GM19455 (cell line): ENCODE results near the gene SEPTIN10.
"Not testable (repeated sequence)": the region's sequence is repeated elsewhere in the genome, so short reads cannot be mapped to it uniquely, and the experiment has no call there.

Source experiments
- ATAC-seq: cut with Tn5 transposase; IDR thresholded peaks from one replicate; pipeline ENCODE4 v1.9.1; 2021; ENCODE audit not compliant: unreplicated experiment

The SEPTIN10 gene

DNA sequence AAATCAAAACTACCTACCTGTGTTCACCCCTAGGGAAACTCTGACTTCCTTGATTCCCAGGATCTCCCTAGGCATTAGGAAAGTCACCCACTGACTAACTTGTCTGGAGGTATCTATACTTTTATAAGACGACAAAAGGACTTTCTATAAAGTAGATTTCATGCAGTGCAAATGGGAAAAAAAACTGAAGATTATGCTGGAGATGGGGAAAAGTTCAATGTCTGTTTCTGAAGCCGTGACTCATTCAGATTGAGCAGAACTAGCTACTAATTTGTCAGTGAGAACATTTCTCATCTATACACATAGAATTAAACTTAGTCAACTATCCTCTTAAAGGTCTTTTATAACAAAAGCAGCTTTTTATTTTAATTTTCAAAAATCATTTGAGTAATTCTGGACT lies 6.0 kb downstream of the SEPTIN10 start:
- no peak for ATAC-seq

DNA sequence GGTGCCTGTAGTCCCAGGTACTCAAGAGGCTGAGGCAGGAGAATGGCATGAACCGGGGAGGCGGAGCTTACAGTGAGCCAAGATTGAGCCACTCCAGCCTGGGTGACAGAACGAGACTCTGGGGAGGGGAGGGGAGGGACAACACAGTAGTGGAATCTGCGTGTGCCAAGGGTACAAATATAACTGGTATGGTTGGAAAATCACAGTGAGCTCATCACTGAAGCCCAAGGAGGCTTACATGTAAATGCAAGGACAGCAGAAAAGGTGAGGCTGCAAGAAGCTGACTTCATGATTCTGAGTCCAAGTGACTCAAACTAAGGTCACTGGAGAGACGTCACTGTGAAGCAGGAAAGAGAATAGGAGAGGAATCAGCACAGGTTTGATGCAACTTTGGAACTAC lies 9.2 kb downstream of the SEPTIN10 start:
- no peak for ATAC-seq

DNA sequence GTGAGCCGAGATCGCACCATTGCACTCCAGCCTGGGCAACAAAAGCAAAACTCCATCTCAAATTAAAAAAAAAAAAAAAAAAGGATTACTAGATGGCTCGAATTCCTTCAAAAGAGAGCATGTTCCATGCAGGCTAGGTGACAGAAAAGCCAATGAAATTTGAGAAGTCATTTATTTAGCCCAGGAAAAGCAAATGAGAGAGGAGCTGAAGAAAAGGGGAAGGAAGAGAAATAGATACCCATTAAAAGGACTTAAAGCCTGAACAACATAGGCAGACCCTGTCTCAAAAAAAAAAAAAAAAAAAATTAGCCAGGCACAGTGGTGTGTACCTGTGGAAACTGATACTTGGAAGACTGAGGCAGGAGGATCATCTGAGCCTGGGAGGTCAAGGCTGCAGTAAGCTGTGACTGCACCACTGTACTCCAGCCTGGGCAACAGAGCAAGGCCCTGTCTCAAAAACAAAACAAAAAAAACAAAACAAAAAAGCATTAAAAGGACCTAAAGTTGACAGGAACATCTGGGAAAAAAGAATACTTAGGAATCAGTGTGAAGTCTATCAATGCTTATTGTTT lies 11.1 kb downstream of the SEPTIN10 start:
- no peak for ATAC-seq

DNA sequence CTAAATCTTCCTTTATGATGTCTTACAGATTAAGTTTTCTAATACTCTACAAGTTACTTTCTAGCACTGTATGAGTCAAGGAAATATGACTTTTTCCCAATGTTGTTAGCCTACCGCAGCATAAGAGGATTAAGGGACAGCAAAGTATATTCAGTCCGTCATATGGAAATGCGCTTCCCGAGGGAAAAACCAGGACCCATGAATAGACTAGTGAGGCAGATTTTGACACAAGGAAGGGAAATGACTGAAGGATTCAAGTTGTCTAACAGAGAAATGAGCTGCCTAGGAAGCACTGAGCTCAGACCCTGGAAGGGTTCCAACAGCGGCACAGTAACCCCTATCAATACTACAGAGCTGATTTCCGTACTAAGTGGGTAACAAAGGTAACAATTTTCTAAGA lies 12.0 kb downstream of the SEPTIN10 start:
- ATAC-seq, result no peak

DNA sequence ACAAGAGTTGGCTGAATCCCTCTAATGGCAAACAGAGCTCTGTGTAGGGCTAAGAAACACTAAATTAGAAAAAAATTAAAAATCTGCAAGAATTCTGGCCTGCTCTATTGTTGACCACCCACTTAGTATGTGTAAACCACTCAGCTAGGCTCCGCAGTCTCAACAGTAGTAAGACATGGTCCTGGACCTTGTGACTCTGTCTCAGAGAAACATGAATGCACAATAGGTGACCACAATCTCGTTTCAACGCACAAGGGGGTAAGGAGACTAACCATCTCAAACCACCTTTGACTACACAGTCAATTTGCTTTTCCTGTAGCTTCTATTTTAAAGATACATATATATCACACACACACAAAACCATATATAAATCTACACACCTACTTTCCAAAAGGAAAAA lies 16.5 kb downstream of the SEPTIN10 start:
- ATAC-seq, result no peak

DNA sequence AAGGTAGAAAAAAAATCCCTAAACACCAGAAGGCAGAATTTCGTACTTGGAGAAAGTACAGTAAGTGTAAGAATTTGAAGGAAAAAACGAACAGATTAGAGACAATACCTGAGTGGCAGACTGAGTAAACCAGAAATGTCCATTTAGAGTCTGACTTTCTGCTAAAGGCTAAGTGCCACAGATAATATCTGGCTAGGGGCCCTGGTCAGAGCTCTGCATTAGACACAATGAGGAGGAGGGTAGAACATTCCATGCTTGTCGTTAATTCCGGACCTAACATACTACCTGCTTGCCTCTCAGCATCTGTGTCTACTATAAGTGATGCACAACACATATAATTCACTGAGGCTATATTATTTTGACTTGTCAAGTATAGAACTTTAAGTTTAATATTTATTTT lies 18.1 kb downstream of the SEPTIN10 start:
- no peak for ATAC-seq

DNA sequence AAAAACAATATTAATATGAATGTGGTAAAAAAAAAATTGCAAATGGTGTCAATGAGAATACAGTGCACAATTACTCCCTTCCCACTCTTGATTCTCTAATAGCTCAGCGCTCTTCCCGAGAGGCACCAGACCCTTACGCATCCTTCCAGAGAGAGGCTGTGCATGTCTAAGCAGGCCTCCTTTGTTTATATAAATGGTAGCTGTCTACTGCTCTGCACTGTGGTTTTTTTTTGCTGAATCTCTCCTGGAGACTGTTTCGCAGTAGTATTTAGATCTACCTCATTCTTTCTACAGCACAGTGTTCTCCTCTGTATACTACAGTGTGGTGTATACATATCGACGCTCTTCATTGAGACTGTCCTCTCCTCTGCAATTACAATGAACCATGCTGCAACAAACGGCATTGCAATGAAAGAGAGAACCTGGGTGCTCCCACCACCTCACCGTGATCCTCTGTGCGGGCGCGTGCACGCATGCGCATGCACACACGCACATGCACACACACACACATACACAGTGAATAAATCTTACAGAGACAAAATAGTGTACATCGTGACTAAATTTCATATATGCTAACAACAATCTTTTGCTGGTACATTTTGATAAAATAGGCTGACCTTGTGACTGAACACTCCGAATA lies 19.4 kb downstream of the SEPTIN10 start:
- ATAC-seq, result no peak

DNA sequence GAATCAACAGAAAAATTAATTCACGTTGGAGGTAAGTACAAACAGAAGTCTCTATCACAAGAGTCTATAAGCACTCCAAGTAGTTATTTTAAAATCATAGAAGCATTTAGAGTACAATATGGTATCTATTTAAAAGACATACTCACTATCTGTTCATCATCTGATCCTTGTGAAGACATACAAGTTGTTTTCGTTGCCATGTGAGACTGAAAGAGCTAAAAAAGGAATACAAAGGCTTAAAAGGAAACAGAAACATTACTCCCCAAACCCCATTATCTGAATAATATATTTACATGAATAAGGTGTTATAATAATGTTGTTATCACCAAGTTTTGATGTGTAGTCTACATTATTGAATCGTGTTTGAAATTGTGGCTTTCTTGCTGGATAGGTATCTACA lies 20.9 kb downstream of the SEPTIN10 start:
- no peak for ATAC-seq

DNA sequence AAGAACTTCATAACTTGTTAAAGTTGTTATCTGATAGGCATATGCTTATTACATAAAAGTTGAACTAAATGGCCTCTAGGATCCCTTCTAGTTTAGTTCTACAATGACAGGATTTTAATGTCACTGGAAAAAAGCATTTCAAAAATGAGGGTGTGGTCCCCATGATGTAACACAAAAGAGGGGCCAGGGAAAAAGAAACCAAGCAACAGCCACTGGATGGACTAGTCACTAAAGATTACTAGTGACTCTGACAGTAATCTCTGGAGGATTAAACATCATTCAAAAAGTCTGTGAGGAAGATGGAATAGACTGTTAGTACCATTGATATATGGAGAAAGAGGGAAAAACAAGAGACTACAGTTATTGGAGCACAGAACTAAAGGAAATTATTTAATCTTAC lies 22.6 kb downstream of the SEPTIN10 start:
- ATAC-seq, result no peak

DNA sequence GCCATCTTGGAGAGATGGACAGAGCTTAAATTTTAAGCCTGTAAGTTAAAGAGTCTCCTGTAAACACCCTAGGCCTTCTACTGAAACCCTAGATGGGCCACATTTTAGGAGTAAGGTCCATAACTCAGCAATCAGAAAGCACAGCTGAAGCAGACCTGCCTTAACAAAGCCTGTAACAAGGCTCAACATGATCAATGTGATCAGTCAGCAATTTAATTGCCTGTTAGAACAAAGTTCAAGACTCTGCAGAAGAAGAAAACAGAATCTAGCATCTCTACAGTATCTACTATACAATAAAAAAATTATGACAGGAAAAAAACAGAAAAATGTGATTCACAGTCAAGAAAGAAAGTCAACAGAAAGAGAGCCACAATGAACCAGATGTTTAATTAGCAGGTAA lies 27.1 kb downstream of the SEPTIN10 start:
- no peak for ATAC-seq

DNA sequence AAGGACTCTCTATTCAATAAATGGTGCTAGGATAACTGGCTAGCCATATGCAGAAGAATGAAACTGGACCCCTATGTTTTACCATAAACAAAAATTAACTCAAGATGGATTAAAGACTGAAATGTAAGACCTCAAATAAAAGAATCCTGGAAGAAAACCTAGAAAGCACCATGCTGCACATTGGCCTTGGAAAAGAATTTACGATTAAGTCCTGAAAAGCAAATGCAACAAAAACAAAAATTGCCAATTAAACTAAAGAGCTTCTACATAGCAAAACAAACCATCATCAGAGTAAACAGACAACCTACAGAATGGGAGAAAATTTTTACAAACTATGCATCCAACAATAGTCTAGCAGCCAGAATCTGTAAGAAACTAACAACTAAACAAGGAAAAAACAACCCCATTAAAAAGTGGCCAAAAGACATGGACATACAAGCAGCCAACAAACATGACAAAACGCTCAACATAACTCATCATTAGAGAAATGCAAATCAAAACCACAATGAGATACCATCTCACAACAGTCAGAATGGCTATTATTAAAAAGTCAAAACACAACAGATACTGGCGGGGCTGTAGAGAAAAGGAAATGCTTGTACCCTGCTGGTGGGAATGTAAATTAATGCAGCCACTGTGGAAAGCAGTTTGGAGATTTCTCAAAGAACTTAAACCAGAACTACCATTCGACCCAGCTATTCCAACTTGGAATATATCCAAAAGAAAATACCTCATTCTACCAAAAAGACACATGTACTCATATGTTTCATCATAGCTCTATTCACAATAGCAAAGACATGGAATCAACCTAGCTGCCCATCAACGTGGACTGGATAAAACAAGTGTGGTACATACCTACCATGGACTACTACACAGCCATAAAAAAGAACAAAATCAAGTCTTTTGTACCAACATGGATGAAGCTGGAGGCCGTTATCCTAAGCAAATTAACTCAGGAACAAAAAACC lies 30.6 kb downstream of the SEPTIN10 start:
- ATAC-seq, result no peak

DNA sequence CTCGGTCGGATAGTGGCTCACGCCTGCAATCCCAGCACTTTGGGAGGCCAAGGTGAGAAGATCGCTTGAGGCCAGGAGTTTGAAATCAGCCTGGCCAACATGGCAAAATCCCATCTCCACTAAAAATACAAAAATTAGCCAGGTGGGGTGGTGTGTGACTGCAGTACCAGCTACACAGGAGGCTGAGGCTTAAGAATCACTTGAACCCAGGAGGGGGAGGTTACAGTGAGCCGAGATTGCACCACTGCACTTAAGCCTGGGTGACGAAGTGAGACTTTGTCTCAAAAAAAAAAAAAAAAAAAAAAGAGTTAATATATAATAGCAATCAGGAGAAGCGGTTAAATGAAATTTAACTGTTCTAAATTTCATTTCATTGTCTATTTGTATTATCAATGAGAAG lies 36.1 kb downstream of the SEPTIN10 start:
- ATAC-seq, result not testable (repeated sequence)

DNA sequence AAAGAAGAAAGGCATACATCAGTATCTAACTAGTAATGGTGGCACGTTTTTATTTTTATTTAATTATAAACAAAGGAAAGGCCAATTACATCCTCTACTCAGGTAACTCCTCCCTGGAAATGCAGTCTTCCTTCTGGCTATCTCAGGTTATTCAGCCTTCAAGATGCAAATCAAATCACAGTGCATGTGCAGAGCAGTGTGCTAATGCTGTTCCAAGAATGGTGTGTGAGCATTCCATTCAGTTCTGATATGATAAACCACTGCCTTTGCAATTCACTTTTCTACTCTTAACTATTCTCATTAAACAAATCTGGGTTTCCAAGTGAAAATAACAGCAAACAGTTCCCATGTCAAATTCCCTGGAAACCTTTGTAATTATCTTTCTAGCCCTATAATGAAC lies 38.4 kb downstream of the SEPTIN10 start:
- no peak for ATAC-seq

DNA sequence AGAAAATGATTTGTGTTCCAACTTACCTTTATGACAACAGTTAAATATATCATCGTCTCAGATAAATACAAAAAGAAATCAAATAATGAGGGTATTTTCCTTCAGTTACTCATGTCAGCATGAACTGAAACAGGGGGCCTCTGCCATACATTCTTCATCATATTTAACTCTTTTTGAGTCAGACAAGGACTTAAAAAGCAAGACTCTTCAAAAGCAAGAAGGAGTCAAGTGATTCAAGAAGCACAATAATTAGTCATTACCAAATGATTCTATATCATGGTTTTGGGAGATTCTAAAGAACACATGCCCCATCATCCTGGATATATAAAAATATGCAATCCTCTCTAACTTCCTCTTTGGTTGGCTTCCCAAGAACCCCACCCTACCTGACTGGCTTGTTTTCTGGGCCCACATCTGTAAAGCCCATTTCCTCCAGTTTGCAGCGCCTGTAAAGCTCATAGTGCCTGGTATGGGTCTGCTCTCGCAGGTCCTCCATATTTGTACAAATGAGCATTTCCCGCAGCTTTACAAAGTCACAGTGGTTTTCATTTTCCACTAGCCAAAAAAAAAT lies 49.7 kb downstream of the SEPTIN10 start:
- ATAC-seq, result no peak

DNA sequence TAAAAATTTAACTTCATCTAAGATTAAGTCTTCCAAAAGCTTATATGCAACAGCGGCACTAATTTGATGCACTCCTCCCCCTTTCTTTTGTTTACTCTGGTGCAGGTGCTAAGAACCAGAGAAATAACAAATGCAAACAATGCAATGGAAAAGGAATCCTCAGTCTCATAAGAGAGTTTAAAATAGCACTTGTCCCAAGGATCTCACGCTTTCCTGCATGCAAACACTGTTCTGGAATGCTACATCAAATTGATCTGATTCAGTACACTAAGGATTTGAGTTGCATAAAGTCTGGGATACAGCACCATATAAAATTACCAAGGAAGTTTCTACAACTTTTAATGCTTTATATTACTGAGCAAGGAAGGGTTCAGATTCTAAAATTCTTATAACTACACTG lies 50.5 kb downstream of the SEPTIN10 start:
- ATAC-seq, result no peak

DNA sequence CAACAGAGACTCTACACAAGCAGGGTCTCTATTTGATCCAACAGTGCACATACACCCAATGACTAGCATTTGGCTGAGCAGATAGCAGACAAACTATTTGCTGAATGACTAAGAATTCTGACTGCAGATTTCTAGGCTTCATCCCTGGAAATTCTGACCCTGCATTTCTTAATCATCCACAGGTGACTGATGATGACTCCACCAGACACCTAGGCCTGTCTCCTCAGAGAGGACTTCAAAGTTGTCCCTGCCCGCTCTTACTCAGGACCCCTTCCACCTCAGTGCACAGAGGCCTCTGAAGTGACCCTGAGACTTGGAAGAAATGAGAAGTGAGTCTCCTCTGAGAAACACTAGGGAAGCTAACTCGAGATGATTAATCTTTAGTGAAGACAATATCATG lies 51.3 kb downstream of the SEPTIN10 start:
- ATAC-seq, result no peak

DNA sequence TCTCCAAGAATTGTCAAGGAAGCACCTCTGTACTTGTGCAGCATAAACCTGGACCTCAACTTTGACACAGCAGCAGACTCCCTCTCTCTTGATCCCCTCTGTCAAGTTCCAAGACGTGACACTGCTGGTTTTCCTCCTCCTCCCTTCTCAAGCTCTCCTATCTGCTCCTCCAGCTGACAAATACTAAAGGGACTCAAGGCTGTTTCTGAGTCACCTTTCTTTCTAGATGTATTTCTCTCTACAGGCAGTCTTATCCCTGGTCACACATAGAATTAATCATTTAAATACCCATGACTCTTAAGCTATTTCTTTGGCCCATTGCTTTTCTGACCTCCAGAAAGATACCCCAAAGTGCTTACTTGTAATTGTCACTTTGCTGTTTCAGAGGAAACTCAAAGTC lies 53.5 kb downstream of the SEPTIN10 start:
- no peak for ATAC-seq

DNA sequence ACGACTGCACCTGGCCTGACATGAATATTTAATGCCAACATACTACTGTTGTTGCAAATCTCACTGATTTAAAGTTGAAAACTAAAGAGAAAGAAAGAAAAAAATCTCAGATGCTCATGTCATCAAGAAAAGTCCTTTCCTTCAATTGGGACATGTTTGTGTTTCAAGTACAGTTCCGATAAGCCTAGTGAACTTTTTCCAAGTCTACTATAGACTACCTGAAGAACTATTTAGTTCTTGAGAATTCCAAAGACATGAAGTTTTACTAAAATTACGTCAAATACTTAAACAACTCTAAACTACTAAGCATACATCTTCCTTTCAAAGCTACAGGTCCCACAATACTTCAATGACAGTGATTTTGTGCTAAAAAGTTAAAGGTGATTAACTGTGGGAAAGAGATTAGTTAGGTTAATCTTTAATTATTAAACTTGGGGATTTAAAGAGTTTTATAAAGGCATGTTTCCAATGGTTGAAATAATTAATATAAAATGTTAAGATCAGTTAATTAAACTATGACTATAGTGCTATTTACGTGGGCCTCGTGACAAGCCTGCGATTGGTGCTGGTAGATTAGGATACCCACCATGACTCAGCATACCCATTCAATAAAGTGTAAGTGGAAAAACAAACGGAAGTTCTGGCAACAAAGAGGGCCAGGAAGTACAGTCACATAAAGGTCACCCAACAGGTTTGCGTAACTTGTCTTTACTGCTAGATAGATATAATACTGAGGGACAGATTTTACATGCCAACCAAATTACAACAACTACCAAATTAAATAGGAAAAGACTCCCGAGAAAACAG lies 55.5 kb downstream of the SEPTIN10 start:
- ATAC-seq, result no peak

DNA sequence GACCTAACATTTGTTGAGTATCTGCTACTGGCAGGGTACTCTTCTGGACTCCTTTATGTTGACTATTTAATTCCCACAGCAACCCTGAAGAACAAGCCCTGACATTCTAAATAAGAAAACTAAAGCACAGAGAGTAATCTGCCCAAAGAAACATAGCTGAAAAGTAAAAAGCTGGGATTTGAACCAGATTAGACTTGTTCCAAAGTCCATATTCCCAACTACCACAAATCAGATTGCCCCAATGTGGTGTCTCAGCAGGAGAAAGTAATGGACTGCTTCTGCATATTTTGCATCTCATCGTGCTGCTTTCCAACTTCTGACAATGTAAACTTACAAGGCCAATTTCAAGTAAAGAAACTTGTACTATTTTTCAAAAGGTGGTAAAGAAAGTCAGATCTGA lies 56.5 kb downstream of the SEPTIN10 start:
- ATAC-seq, result no peak

DNA sequence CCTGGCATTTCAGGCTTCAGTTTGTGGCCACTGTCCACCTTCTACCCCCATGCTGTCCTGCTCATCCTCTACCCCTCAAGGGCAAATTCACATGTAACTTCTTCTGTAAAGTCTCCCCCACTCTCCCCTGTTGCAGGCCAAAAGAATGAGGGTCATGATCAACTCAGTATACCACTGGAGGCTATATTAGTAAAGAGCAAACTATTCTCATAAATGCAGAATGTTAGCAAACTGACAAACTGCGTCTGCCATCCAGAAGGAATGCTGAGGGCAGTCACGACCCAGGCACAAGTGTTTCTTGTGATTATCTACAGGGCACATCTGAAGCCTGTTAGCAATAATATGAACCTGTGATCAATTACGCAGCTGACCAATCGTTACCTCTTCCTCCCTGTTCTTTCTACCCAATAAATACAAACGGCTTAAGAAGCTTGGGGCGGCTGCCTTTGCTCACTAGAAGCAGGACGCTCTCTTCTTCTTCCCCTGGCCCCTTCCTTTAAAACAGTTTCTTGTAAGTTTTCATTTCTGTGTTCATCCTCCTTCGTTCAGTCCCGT lies 58.3 kb downstream of the SEPTIN10 start:
- ATAC-seq, result no peak

DNA sequence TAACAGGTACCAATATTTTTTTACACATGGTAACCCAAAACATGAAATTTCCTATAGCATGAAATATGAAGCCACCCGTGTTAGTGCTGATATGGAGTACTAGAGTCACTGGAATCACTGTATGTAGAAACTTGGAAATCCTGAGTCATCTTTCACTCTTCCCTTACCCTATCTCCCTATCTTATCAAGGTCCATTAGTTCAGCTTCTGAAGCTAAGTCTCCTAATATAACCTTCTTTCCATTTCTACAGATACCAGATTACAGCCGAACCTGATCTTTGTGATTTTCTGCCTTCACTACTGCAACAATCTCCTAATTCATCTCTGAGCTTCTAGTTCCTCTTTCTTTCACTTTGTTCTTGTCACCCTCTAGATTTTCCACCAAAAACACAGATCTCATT lies 59.0 kb downstream of the SEPTIN10 start:
- no peak for ATAC-seq
